ENCODE measurements around the gene ISM2.

ISM2 gene

GRCh38 chr14:77520555-77520954 lies 21.9 kb upstream of the ISM2 start:
- no CpG with 5 or more reads among the region's 4 CpGs for WGBS, 2 donors (ENCODE audit: extremely low coverage in 2 of 2, insufficient read length in 2 of 2, insufficient replicate concordance in 1 of 2)
- Histone ChIP-seq H2AK5ac (ENCODE audit: low read depth, low read length) (no peak overlapping the region), H2BK120ac (ENCODE audit: low read depth, low read length) (no peak overlapping the region), H3K14ac (ENCODE audit: low read length) (no peak overlapping the region), H4K8ac (ENCODE audit: low read depth, low read length) (no peak overlapping the region), H3K27ac (replicated peaks; ENCODE audit: low read length) (no peak overlapping the region), H2BK12ac (ENCODE audit: low read length) (no peak overlapping the region), H3K36me3 (replicated peaks in 1 of 2; ENCODE audit: control insufficient read depth in 2 of 2, insufficient read depth in 2 of 2, low read length in 2 of 2) (peaks cover 0 to 36% of the 10 kb centered on the region in 2 donors), H3K9me3 (replicated peaks in 1 of 2; ENCODE audit: control insufficient read depth in 2 of 2, insufficient read depth in 1 of 2, low read depth in 1 of 2, low read length in 2 of 2) (no peaks in the 10 kb centered on the region), H3K27me3 (ENCODE audit: control insufficient read depth in 3 of 3, insufficient read depth in 3 of 3, low read depth in 1 of 3, low read length in 3 of 3) (no peaks in the 10 kb centered on the region), H3K18ac (ENCODE audit: low read length) (no peak overlapping the region), H3K79me1 (ENCODE audit: low read depth, low read length) (no peaks in the 10 kb centered on the region), H3K23ac (ENCODE audit: low read depth, low read length, poor library complexity) (no peak overlapping the region), H3K4me1 (ENCODE audit: control insufficient read depth in 2 of 2, insufficient read depth in 1 of 2, low read depth in 1 of 2, low read length in 2 of 2) (peaks cover 0 to 1% of the 10 kb centered on the region in 2 donors), H3K4me3 (ENCODE audit: low read length in 2 of 2) (no peak overlapping the region), H2BK15ac (ENCODE audit: low read length) (no peak overlapping the region), H3K4ac (ENCODE audit: low read length) (no peak overlapping the region), H2BK5ac (ENCODE audit: low read length) (no peak overlapping the region), H3K4me2 (ENCODE audit: insufficient read depth, low read length, poor library complexity, severe bottlenecking) (no peak overlapping the region), H3K9ac (ENCODE audit: low read depth, low read length, poor library complexity) (no peak overlapping the region), H4K91ac (ENCODE audit: low read depth, low read length, poor library complexity) (no peak overlapping the region), H2AFZ (ENCODE audit: low read length) (no peak overlapping the region)
- no peak for DNase-seq (ENCODE audit: low spot score)

- Histone ChIP-seq H3K27ac (replicated peaks; ENCODE audit: low read length) (no peak overlapping the region), H3K36me3 (replicated peaks in 1 of 2; ENCODE audit: control insufficient read depth in 2 of 2, insufficient read depth in 2 of 2, low read length in 2 of 2) (peaks cover 2 to 49% of the 10 kb centered on the region in 2 donors), H3K4me1 (ENCODE audit: control insufficient read depth in 2 of 2, insufficient read depth in 1 of 2, low read depth in 1 of 2, low read length in 2 of 2) (no peaks in the 10 kb centered on the region), H3K27me3 (ENCODE audit: control insufficient read depth in 3 of 3, insufficient read depth in 3 of 3, low read depth in 1 of 3, low read length in 3 of 3) (no peaks in the 10 kb centered on the region), H3K9ac (ENCODE audit: low read depth, low read length, poor library complexity) (no peak overlapping the region), H3K18ac (ENCODE audit: low read length) (no peak overlapping the region), H2AK5ac (ENCODE audit: low read depth, low read length) (no peak overlapping the region), H3K23ac (ENCODE audit: low read depth, low read length, poor library complexity) (no peak overlapping the region), H3K4ac (ENCODE audit: low read length) (no peak overlapping the region), H3K79me1 (ENCODE audit: low read depth, low read length) (no peaks in the 10 kb centered on the region), H4K8ac (ENCODE audit: low read depth, low read length) (no peak overlapping the region), H3K9me3 (replicated peaks in 1 of 2; ENCODE audit: control insufficient read depth in 2 of 2, insufficient read depth in 1 of 2, low read depth in 1 of 2, low read length in 2 of 2) (no peaks in the 10 kb centered on the region), H2BK120ac (ENCODE audit: low read depth, low read length) (no peak overlapping the region), H4K91ac (ENCODE audit: low read depth, low read length, poor library complexity) (no peak overlapping the region), H2AFZ (ENCODE audit: low read length) (no peak overlapping the region), H3K4me3 (ENCODE audit: low read length in 2 of 2) (no peak overlapping the region), H2BK15ac (ENCODE audit: low read length) (no peak overlapping the region), H2BK5ac (ENCODE audit: low read length) (no peak overlapping the region), H3K14ac (ENCODE audit: low read length) (no peak overlapping the region), H2BK12ac (ENCODE audit: low read length) (no peak overlapping the region), H3K4me2 (ENCODE audit: insufficient read depth, low read length, poor library complexity, severe bottlenecking) (no peak overlapping the region)
- DNase-seq (ENCODE audit: low spot score): no peak
Observed at GRCh38 chr14:77516126-77516525, 17.5 kb upstream of the ISM2 start.

- no peak overlapping the region for H2BK120ac ChIP-seq (ENCODE audit: low read depth, low read length)
- no peak overlapping the region for H3K9ac ChIP-seq (ENCODE audit: low read depth, low read length, poor library complexity)
- H2BK15ac ChIP-seq (ENCODE audit: low read length): no peak overlapping the region
- H3K14ac ChIP-seq (ENCODE audit: low read length): no peak overlapping the region
- H2BK5ac ChIP-seq (ENCODE audit: low read length): no peak overlapping the region
- no peak overlapping the region for H4K91ac ChIP-seq (ENCODE audit: low read depth, low read length, poor library complexity)
- H3K36me3 ChIP-seq (replicated peaks in 1 of 2; ENCODE audit: control insufficient read depth in 2 of 2, insufficient read depth in 2 of 2, low read length in 2 of 2): peaks cover 2 to 26% of the 10 kb centered on the region in 2 donors
- H3K23ac ChIP-seq (ENCODE audit: low read depth, low read length, poor library complexity): no peak overlapping the region
- WGBS, 2 donors (ENCODE audit: extremely low coverage in 2 of 2, insufficient read length in 2 of 2, insufficient replicate concordance in 1 of 2): no CpG with 5 or more reads among the region's 8 CpGs
- no peak overlapping the region for H2AK5ac ChIP-seq (ENCODE audit: low read depth, low read length)
- H3K4ac ChIP-seq (ENCODE audit: low read length): no peak overlapping the region
- H3K9me3 ChIP-seq (replicated peaks in 1 of 2; ENCODE audit: control insufficient read depth in 2 of 2, insufficient read depth in 1 of 2, low read depth in 1 of 2, low read length in 2 of 2): no peaks in the 10 kb centered on the region
- H3K4me3 ChIP-seq (ENCODE audit: low read length in 2 of 2): no peak overlapping the region
- no peak overlapping the region for H4K8ac ChIP-seq (ENCODE audit: low read depth, low read length)
- no peaks in the 10 kb centered on the region for H3K27me3 ChIP-seq (ENCODE audit: control insufficient read depth in 3 of 3, insufficient read depth in 3 of 3, low read depth in 1 of 3, low read length in 3 of 3)
- H2AFZ ChIP-seq (ENCODE audit: low read length): no peak overlapping the region
- DNase-seq (ENCODE audit: low spot score): no peak
- no peak overlapping the region for H2BK12ac ChIP-seq (ENCODE audit: low read length)
- H3K27ac ChIP-seq (replicated peaks; ENCODE audit: low read length): no peak overlapping the region
- H3K79me1 ChIP-seq (ENCODE audit: low read depth, low read length): no peaks in the 10 kb centered on the region
- no peaks in the 10 kb centered on the region for H3K4me1 ChIP-seq (ENCODE audit: control insufficient read depth in 2 of 2, insufficient read depth in 1 of 2, low read depth in 1 of 2, low read length in 2 of 2)
- H3K4me2 ChIP-seq (ENCODE audit: insufficient read depth, low read length, poor library complexity, severe bottlenecking): no peak overlapping the region
- H3K18ac ChIP-seq (ENCODE audit: low read length): no peak overlapping the region
Observed at GRCh38 chr14:77511486-77512162, 13.0 kb upstream of the ISM2 start.

- no peak for DNase-seq (ENCODE audit: low spot score)
- Histone ChIP-seq H3K18ac (ENCODE audit: low read length) (no peak overlapping the region), H3K4me1 (ENCODE audit: control insufficient read depth in 2 of 2, insufficient read depth in 1 of 2, low read depth in 1 of 2, low read length in 2 of 2) (no peaks in the 10 kb centered on the region), H3K9ac (ENCODE audit: low read depth, low read length, poor library complexity) (no peak overlapping the region), H3K36me3 (replicated peaks in 1 of 2; ENCODE audit: control insufficient read depth in 2 of 2, insufficient read depth in 2 of 2, low read length in 2 of 2) (peaks cover 2 to 26% of the 10 kb centered on the region in 2 donors), H3K23ac (ENCODE audit: low read depth, low read length, poor library complexity) (no peak overlapping the region), H2BK15ac (ENCODE audit: low read length) (no peak overlapping the region), H4K91ac (ENCODE audit: low read depth, low read length, poor library complexity) (no peak overlapping the region), H3K9me3 (replicated peaks in 1 of 2; ENCODE audit: control insufficient read depth in 2 of 2, insufficient read depth in 1 of 2, low read depth in 1 of 2, low read length in 2 of 2) (no peaks in the 10 kb centered on the region), H3K4ac (ENCODE audit: low read length) (no peak overlapping the region), H2BK12ac (ENCODE audit: low read length) (no peak overlapping the region), H3K27ac (replicated peaks; ENCODE audit: low read length) (no peak overlapping the region), H3K4me3 (ENCODE audit: low read length in 2 of 2) (no peak overlapping the region), H4K8ac (ENCODE audit: low read depth, low read length) (no peak overlapping the region), H2AK5ac (ENCODE audit: low read depth, low read length) (no peak overlapping the region), H2AFZ (ENCODE audit: low read length) (no peak overlapping the region), H3K27me3 (ENCODE audit: control insufficient read depth in 3 of 3, insufficient read depth in 3 of 3, low read depth in 1 of 3, low read length in 3 of 3) (no peaks in the 10 kb centered on the region), H2BK120ac (ENCODE audit: low read depth, low read length) (no peak overlapping the region), H3K79me1 (ENCODE audit: low read depth, low read length) (no peaks in the 10 kb centered on the region), H2BK5ac (ENCODE audit: low read length) (no peak overlapping the region), H3K14ac (ENCODE audit: low read length) (no peak overlapping the region), H3K4me2 (ENCODE audit: insufficient read depth, low read length, poor library complexity, severe bottlenecking) (no peak overlapping the region)
- no CpG with 5 or more reads among the region's 4 CpGs for WGBS, 2 donors (ENCODE audit: extremely low coverage in 2 of 2, insufficient read length in 2 of 2, insufficient replicate concordance in 1 of 2)
Observed at GRCh38 chr14:77509366-77509765, 10.8 kb upstream of the ISM2 start.
